Sigmoid colon (tissue), 3 donors: Measurements from ENCODE around the gene NDUFB10.

Experiments
- POLR2A ChIP-seq, 2 donors: fragments of 450-650 bp; IDR thresholded peaks; one replicate each; pipeline ENCODE4 v1.6.1; 2016; ENCODE audit warnings: antibody characterized with exemption in 2 of 2, mild to moderate bottlenecking in 2 of 2, moderate library complexity in 2 of 2
- TF ChIP-seq, protein P1 (sequence below), 4 experiments: fragments of 450-650 bp in 3 of 4; fragments of 200-600 bp in 1 of 4; IDR thresholded peaks; one replicate each; pipeline ENCODE4 v1.5.1; 2016 to 2019; ENCODE audit warnings: antibody characterized with exemption in 4 of 4, mild to moderate bottlenecking in 3 of 4, moderate library complexity in 2 of 4

DNA sequence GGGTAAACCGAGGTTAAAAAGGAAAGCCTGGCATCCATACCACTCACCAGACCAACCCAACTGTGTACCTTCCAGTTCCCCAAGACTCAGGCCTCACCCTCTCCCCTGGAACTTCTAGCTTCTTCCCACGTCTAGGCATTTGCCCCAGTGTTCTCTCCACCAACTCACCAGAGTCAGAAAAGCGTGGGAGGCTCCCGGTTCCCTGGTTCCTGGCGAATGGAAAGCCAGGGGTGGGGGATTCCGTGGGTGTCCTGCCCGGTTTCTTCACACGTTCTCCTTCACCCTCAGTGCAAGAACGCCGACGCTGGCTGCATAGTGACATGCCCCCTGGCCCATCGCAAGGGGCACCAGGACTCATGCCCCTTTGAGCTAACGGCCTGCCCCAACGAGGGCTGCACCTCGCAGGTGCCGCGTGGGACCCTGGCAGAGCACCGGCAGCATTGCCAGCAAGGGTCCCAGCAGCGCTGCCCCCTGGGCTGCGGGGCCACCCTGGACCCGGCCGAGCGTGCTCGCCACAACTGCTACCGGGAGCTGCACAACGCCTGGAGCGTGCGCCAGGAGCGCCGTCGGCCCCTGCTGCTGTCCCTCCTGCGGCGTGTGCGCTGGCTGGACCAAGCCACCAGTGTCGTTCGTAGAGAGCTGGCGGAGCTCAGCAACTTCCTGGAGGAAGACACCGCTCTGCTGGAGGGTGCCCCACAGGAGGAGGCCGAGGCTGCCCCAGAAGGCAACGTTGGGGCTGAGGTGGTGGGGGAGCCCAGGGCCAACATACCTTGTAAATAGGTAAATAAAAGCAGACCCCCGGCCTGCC is 9.0 kb downstream of the NDUFB10 start:
- TF ChIP-seq, protein P1, sequence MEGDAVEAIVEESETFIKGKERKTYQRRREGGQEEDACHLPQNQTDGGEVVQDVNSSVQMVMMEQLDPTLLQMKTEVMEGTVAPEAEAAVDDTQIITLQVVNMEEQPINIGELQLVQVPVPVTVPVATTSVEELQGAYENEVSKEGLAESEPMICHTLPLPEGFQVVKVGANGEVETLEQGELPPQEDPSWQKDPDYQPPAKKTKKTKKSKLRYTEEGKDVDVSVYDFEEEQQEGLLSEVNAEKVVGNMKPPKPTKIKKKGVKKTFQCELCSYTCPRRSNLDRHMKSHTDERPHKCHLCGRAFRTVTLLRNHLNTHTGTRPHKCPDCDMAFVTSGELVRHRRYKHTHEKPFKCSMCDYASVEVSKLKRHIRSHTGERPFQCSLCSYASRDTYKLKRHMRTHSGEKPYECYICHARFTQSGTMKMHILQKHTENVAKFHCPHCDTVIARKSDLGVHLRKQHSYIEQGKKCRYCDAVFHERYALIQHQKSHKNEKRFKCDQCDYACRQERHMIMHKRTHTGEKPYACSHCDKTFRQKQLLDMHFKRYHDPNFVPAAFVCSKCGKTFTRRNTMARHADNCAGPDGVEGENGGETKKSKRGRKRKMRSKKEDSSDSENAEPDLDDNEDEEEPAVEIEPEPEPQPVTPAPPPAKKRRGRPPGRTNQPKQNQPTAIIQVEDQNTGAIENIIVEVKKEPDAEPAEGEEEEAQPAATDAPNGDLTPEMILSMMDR (IDR thresholded peaks at IDR 0.05): no peak
- TF ChIP-seq POLR2A (IDR thresholded peaks at IDR 0.05): no peak
